Stimulated activated CD8-positive, alpha-beta memory T cell treated with anti-CD3 and anti-CD28 coated beads, Interleukin-15, amount 100 ng/mL, for 24 hours (primary cell): ENCODE measurements around the gene LRCH3.
"Not testable (repeated sequence)": the region's sequence is repeated elsewhere in the genome, so short reads cannot be mapped to it uniquely, and the experiment has no call there.

Experiments used
- DNase-seq: peaks from one replicate; pipeline ENCODE4 v3.0.0-alpha.2; 2020; ENCODE audit warnings: low read depth

LRCH3 gene

GRCh38 chr3:197836244-197836643, 45.2 kb downstream of the LRCH3 start:
- DNase-seq, result no peak

DNA sequence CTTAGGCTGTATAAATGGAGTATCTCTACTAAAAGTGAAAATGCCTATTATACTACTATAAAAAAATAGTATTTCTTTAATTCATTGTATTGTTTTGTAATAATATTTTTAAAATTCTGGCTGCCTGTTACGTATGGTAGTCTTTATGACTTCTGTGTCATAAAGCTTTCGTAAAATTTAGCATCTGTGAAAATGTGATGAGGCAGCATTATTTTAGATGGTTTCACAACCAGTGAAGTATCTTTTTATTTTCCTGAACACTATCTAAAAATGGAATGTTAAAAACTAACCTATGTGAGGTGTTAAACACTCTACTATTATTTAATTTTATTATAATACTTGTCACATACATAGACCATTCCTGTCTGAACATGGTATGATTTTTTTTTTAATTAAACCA, 46.2 kb downstream of the LRCH3 start:
- DNase-seq, result no peak

- no peak for DNase-seq
These were observed 50.7 kb downstream of the LRCH3 start for GRCh38 chr3:197841789-197842188.

- no peak for DNase-seq
These were observed 55.4 kb downstream of the LRCH3 start for GRCh38 chr3:197846491-197846890.

DNA sequence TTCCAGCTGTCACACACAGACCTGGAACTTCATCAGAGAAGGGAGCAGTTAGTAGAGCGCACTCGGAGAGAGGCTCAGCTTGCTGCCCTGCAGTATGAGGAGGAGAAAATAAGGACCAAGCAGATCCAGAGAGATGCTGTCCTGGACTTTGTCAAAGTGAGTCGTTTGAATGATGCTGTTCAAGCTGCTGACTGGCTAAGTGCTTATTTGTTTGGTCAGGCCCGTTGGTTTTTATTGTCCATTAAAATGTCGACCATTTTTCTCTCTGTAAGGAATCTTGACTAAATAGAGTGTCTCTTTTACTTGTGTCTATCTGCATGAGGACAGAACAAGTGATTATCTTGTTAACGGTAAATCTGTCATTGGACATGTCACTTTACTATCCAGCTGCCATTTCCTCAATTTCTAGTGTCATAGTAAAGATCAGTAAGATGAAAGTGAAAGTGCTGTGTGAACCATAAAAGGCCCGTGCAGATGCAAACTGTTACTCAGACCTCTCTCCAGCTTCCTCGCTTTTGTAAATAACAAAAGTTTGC, 56.9 kb downstream of the LRCH3 start:
- no peak for DNase-seq

- DNase-seq, result no peak
These were observed 63.7 kb downstream of the LRCH3 start for GRCh38 chr3:197854596-197855343.

- no peak for DNase-seq
These were observed 64.5 kb downstream of the LRCH3 start for GRCh38 chr3:197855571-197855970.

DNA sequence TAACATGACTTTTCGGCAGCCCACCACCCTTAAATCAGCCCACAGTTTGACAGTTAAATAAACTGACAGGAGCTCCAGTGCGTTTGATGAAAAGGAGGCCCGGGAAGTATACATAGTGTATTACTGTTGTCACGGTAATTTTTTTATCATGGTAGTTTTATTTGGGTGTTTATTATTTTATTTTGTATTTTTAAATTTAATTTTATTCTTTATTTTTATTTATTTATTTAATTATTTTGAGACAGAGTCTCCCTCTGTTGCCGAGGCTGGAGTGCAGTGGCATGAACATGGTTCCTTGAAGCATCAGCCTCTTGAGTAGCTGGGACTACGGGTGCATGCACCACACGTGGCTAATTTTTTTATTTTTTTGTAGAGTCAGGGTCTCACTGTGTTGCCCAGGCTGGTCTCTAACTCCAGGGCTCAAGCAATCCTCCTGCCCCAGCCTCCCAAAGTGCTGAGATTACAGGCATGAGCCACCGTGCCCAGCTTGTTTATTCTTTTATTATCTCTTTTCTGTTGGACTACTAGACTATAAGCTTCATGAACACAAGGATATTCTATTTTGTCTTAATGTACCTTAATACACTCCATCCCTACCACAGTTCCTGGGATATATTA, 65.3 kb downstream of the LRCH3 start:
- DNase-seq, result no peak

DNA sequence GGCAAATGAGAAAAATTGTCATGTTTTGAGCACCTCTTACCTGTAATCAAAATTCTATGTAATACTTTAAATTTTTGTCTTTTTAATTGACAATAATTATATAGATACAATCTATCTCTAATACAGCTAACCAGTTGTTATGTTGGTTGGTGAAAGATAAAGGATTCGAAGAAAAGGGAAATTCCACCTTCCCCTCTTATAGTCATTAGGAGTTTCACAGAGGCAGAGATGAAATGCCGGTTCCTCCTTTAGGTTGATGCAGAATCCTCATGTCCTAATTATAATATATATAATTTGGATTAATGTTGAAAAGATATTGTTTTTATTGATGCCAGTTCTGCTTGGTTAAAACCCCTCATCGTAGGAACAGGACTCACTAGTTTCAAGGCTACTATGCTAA, 67.1 kb downstream of the LRCH3 start:
- no peak for DNase-seq

DNA sequence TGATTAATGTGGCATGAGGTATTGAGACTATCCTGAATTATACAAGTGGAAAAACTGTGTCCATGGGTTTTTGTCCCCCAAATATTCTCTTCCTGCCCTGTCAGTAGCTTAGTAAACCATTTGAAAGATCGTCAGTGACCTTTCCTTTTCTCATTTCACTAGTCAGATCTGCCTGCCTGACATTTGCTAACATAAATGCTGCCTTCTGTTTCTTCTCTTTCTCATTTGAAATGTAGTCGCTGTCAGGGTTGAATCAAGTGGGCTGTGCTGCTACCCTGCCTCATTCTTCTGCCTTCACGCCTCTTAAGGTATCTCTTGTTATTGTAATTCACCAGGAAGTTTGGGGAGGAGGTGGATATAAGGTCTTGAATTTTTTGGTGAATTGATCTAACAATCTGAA, 67.5 kb downstream of the LRCH3 start:
- no peak for DNase-seq

DNA sequence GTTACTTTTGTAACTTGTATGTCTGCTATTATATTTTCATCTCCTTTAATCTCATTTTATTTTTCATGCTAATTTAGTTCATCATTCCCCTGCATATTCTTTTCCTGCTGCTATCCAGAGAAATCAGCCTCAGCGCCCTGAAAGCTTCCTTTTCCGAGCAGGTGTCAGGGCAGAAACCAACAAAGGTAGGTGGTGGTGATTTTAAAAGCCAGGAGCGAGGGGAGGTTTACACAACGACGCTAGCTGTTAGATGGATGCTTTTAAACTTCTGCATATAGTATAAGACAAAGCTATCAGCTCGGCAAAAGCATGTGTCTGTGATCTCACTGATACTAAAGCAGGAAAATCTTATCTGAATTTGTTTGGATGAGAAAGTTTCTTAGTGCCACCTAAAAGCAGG, 75.0 kb downstream of the LRCH3 start:
- no peak for DNase-seq

- no peak for DNase-seq
These were observed 82.3 kb downstream of the LRCH3 start for GRCh38 chr3:197873329-197873728.

GRCh38 chr3:197874064-197874463, 83.0 kb downstream of the LRCH3 start:
- no peak for DNase-seq

GRCh38 chr3:197874653-197875052, 83.6 kb downstream of the LRCH3 start:
- no peak for DNase-seq

- no peak for DNase-seq
These were observed 86.8 kb downstream of the LRCH3 start for GRCh38 chr3:197877902-197878301.

- DNase-seq, result peak; percentile 28
These were observed 87.4 kb downstream of the LRCH3 start for GRCh38 chr3:197878427-197878826.

DNA sequence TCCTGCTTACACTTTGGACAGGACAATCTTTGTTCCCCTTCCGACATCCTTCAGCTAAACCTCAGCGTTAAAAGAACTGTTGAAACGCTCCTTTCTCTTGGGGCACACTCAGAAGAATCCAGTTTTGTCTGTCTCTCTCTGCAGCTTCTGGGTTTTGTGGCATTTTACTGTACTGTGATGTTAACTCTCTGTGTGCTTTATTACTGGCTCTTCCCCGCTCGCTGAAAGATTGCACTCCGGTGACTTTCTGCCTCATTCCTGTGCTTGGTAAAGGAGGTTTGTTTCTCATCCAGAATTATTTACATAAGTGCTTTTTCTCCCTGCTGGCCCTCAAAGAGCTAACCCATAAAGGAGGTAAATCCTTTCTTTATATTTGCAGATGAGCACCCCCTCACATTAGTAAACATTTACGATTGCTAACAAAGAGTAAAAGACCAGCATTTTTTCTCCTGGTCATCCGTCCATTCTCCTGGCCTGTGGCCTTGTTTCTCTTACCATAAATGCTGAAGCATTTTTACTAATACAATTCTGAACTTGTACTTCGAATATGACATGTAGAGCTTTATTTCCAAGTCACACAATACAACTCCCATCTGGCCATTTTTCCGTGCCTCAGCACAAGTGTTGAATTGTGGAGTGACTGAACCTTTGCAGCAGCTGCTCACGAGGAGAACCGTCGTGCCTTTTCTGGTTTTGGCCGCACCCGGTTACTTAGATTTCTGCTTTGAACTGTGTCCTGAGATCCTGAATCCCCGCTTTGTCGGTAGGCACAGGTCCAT, 89.6 kb downstream of the LRCH3 start:
- no peak for DNase-seq

DNA sequence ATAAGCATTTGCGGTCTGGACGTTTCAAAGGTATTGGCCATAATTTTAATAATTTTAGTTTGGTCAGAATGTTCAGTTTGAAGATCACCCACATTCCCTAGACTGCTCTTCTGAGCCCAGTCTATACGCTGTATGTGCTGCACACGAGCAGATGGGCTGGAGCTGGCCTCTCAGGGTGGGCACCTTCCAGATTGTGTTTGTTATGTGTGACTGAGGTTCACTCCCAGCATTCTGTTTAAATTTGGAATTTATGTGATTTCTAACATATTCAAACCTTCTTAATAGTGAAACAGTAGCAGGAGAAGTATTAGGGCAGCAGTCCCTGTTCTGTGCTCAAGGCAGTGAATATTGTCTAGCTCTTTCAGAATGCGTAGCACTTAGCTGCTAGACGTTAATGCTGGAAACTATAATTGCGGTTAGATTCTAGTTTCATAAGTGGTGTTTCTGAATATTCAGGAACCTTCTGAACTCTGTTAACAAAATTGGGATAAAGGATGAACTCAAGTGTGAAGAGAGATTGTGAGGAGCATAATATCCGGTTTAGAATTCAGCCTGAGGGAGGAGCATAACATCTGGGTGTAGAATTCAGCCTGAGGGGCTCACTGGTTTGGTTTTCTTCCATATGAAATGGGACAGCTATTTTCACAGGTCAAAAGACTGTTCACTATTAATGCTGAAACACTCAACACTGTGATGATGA, 90.4 kb downstream of the LRCH3 start:
- DNase-seq, result no peak

DNA sequence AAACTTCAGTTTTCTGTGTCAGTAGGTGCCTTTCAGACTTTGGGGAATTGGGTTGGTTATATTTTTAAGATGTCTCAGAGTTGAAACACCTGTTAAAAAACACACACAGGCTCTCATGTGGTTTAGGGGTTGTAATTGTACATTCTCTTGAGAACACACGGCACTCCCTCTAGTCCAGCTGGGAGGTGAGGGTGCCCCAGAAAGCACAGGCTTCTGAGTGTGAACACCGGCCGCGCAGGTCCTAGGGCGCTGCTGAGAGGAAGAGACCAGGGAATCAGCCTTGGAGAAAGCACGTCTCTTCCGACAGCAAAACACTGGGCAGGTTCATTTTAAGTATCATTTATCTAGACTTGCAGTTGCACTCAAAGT, 90.9 kb downstream of the LRCH3 start:
- DNase-seq, result no peak

GRCh38 chr3:197882586-197882985, 91.5 kb downstream of the LRCH3 start:
- no peak for DNase-seq

GRCh38 chr3:197883541-197883940, 92.5 kb downstream of the LRCH3 start:
- no peak for DNase-seq

- not testable (repeated sequence) for DNase-seq
These were observed 93.3 kb downstream of the LRCH3 start for GRCh38 chr3:197884330-197884729.
